ENCODE results near the gene JAGN1.
"Not testable (repeated sequence)": the region's sequence is repeated elsewhere in the genome, so short reads cannot be mapped to it uniquely, and the experiment has no call there.

JAGN1 gene

GRCh38 chr3:9890249-9891071, at the start of gene JAGN1:
TSS of gene JAGN1 (plus strand) at chr3:9890610. CDS start at chr3:9890723, 113 bp downstream.
- Histone ChIP-seq H3K4me1 (ENCODE audit: control insufficient read depth, insufficient read depth, low read length) (no peaks in the 10 kb centered on the region), H3K9me3 (ENCODE audit: control insufficient read depth, insufficient read depth, low read length) (no peaks in the 10 kb centered on the region), H3K27me3 (ENCODE audit: control insufficient read depth, insufficient read depth, low read length) (no peaks in the 10 kb centered on the region), H3K4me3 (ENCODE audit: low read length) (peak within 1 kb of the TSS; percentile 61), H3K27ac (ENCODE audit: low read length) (no peak within 1 kb of the TSS), H3K36me3 (ENCODE audit: control insufficient read depth, insufficient read depth, low read length) (peaks cover 6% of the 10 kb centered on the region)
- no CpG with 5 or more reads among the region's 62 CpGs for whole genome bisulfite sequencing (ENCODE audit: insufficient coverage, insufficient read length)
- no peak for DNase-seq (ENCODE audit: low read depth, low spot score)

- Histone ChIP-seq H3K27me3 (ENCODE audit: control insufficient read depth, insufficient read depth, low read length) (no peaks in the 10 kb centered on the region), H3K9me3 (ENCODE audit: control insufficient read depth, insufficient read depth, low read length) (no peaks in the 10 kb centered on the region), H3K4me1 (ENCODE audit: control insufficient read depth, insufficient read depth, low read length) (no peaks in the 10 kb centered on the region), H3K27ac (ENCODE audit: low read length) (no peak overlapping the region), H3K36me3 (ENCODE audit: control insufficient read depth, insufficient read depth, low read length) (peaks cover 7% of the 10 kb centered on the region; the same call in 1 of the 2 replicates), H3K4me3 (ENCODE audit: low read length) (no peak overlapping the region)
- WGBS (ENCODE audit: insufficient coverage, insufficient read length): no CpG with 5 or more reads among the region's 8 CpGs
- no peak for DNase-seq (ENCODE audit: low read depth, low spot score)
Measured at GRCh38 chr3:9841015-9841414, 49.4 kb upstream of the JAGN1 start.

GRCh38 chr3:9843715-9844438, 46.5 kb upstream of the JAGN1 start, which contains the start of gene RPUSD3:
TSS of gene RPUSD3 (minus strand) at chr3:9844008. CDS start at chr3:9843990, 18 bp downstream.
- Histone ChIP-seq H3K27ac (ENCODE audit: low read length) (no peak within 1 kb of the TSS), H3K9me3 (ENCODE audit: control insufficient read depth, insufficient read depth, low read length) (no peaks in the 10 kb centered on the region), H3K4me3 (ENCODE audit: low read length) (peak within 1 kb of the TSS; percentile 77; the same call in 1 of the 2 replicates), H3K27me3 (ENCODE audit: control insufficient read depth, insufficient read depth, low read length) (no peaks in the 10 kb centered on the region), H3K4me1 (ENCODE audit: control insufficient read depth, insufficient read depth, low read length) (no peaks in the 10 kb centered on the region), H3K36me3 (ENCODE audit: control insufficient read depth, insufficient read depth, low read length) (peaks cover 7% of the 10 kb centered on the region; the same call in 1 of the 2 replicates)
- WGBS (ENCODE audit: insufficient coverage, insufficient read length): no CpG with 5 or more reads among the region's 42 CpGs
- DNase-seq (ENCODE audit: low read depth, low spot score): peak; percentile 89

- Histone ChIP-seq H3K4me3 (ENCODE audit: low read length) (no peak overlapping the region), H3K4me1 (ENCODE audit: control insufficient read depth, insufficient read depth, low read length) (no peaks in the 10 kb centered on the region), H3K36me3 (ENCODE audit: control insufficient read depth, insufficient read depth, low read length) (peaks cover 7% of the 10 kb centered on the region; the same call in 1 of the 2 replicates), H3K27ac (ENCODE audit: low read length) (no peak overlapping the region), H3K9me3 (ENCODE audit: control insufficient read depth, insufficient read depth, low read length) (no peaks in the 10 kb centered on the region), H3K27me3 (ENCODE audit: control insufficient read depth, insufficient read depth, low read length) (no peaks in the 10 kb centered on the region)
- no CpG with 5 or more reads among the region's 6 CpGs for WGBS (ENCODE audit: insufficient coverage, insufficient read length)
- DNase-seq (ENCODE audit: low read depth, low spot score): no peak
Measured at GRCh38 chr3:9846231-9846630, 44.2 kb upstream of the JAGN1 start.

- H3K4me3 ChIP-seq (ENCODE audit: low read length): no peak overlapping the region
- WGBS (ENCODE audit: insufficient coverage, insufficient read length): no CpG with 5 or more reads among the region's 6 CpGs
- H3K27me3 ChIP-seq (ENCODE audit: control insufficient read depth, insufficient read depth, low read length): no peaks in the 10 kb centered on the region
- H3K4me1 ChIP-seq (ENCODE audit: control insufficient read depth, insufficient read depth, low read length): no peaks in the 10 kb centered on the region
- H3K27ac ChIP-seq (ENCODE audit: low read length): no peak overlapping the region
- H3K9me3 ChIP-seq (ENCODE audit: control insufficient read depth, insufficient read depth, low read length): no peaks in the 10 kb centered on the region
- DNase-seq (ENCODE audit: low read depth, low spot score): no peak
- no peaks in the 10 kb centered on the region for H3K36me3 ChIP-seq (ENCODE audit: control insufficient read depth, insufficient read depth, low read length)
Measured at GRCh38 chr3:9846931-9847488, 43.4 kb upstream of the JAGN1 start.

GRCh38 chr3:9847870-9848269, 42.5 kb upstream of the JAGN1 start:
- not testable (repeated sequence) for H3K9me3 ChIP-seq (ENCODE audit: control insufficient read depth, insufficient read depth, low read length); H3K27ac ChIP-seq (ENCODE audit: low read length); H3K36me3 ChIP-seq (ENCODE audit: control insufficient read depth, insufficient read depth, low read length); H3K4me1 ChIP-seq (ENCODE audit: control insufficient read depth, insufficient read depth, low read length); H3K4me3 ChIP-seq (ENCODE audit: low read length); DNase-seq (ENCODE audit: low read depth, low spot score); H3K27me3 ChIP-seq (ENCODE audit: control insufficient read depth, insufficient read depth, low read length)
- no CpG with 5 or more reads among the region's 9 CpGs for WGBS (ENCODE audit: insufficient coverage, insufficient read length)

- not testable (repeated sequence) for H3K4me3 ChIP-seq (ENCODE audit: low read length); H3K36me3 ChIP-seq (ENCODE audit: control insufficient read depth, insufficient read depth, low read length); H3K27me3 ChIP-seq (ENCODE audit: control insufficient read depth, insufficient read depth, low read length); H3K9me3 ChIP-seq (ENCODE audit: control insufficient read depth, insufficient read depth, low read length); DNase-seq (ENCODE audit: low read depth, low spot score); H3K27ac ChIP-seq (ENCODE audit: low read length); H3K4me1 ChIP-seq (ENCODE audit: control insufficient read depth, insufficient read depth, low read length)
- no CpG with 5 or more reads among the region's 4 CpGs for WGBS (ENCODE audit: insufficient coverage, insufficient read length)
Measured at GRCh38 chr3:9848860-9849259, 41.5 kb upstream of the JAGN1 start.

GRCh38 chr3:9851383-9851782, 39.0 kb upstream of the JAGN1 start:
- not testable (repeated sequence) for H3K36me3 ChIP-seq (ENCODE audit: control insufficient read depth, insufficient read depth, low read length); H3K4me1 ChIP-seq (ENCODE audit: control insufficient read depth, insufficient read depth, low read length); H3K27me3 ChIP-seq (ENCODE audit: control insufficient read depth, insufficient read depth, low read length); H3K4me3 ChIP-seq (ENCODE audit: low read length); H3K27ac ChIP-seq (ENCODE audit: low read length); H3K9me3 ChIP-seq (ENCODE audit: control insufficient read depth, insufficient read depth, low read length); DNase-seq (ENCODE audit: low read depth, low spot score)
- no CpG with 5 or more reads among the region's 6 CpGs for WGBS (ENCODE audit: insufficient coverage, insufficient read length)

GRCh38 chr3:9851926-9852325, 38.5 kb upstream of the JAGN1 start:
- no CpG with 5 or more reads among the region's 6 CpGs for WGBS (ENCODE audit: insufficient coverage, insufficient read length)
- not testable (repeated sequence) for H3K27ac ChIP-seq (ENCODE audit: low read length); DNase-seq (ENCODE audit: low read depth, low spot score); H3K27me3 ChIP-seq (ENCODE audit: control insufficient read depth, insufficient read depth, low read length); H3K4me1 ChIP-seq (ENCODE audit: control insufficient read depth, insufficient read depth, low read length); H3K9me3 ChIP-seq (ENCODE audit: control insufficient read depth, insufficient read depth, low read length); H3K4me3 ChIP-seq (ENCODE audit: low read length); H3K36me3 ChIP-seq (ENCODE audit: control insufficient read depth, insufficient read depth, low read length)

GRCh38 chr3:9852528-9852927, 37.9 kb upstream of the JAGN1 start:
- H3K4me1 ChIP-seq (ENCODE audit: control insufficient read depth, insufficient read depth, low read length): no peaks in the 10 kb centered on the region
- DNase-seq (ENCODE audit: low read depth, low spot score): no peak
- H3K9me3 ChIP-seq (ENCODE audit: control insufficient read depth, insufficient read depth, low read length): no peaks in the 10 kb centered on the region
- WGBS (ENCODE audit: insufficient coverage, insufficient read length): no CpG with 5 or more reads among the region's 6 CpGs
- H3K27me3 ChIP-seq (ENCODE audit: control insufficient read depth, insufficient read depth, low read length): no peaks in the 10 kb centered on the region
- no peak overlapping the region for H3K27ac ChIP-seq (ENCODE audit: low read length)
- H3K36me3 ChIP-seq (ENCODE audit: control insufficient read depth, insufficient read depth, low read length): no peaks in the 10 kb centered on the region
- H3K4me3 ChIP-seq (ENCODE audit: low read length): no peak overlapping the region

Measured in iPS DF 6.9 (cell line).